Duodenal mucosa (tissue), 2 donors: ENCODE measurements around the gene FAM177B.

Experiments used
- H3K27ac ChIP-seq: one replicate; pipeline ENCODE4 v1.7.0; 2013; ENCODE audit warnings: low read depth, low read length
- H3K27me3 ChIP-seq, 2 donors: one replicate each; pipeline ENCODE4 v1.7.0; 2013; ENCODE audit warnings: low read length in 2 of 2, control low read depth in 1 of 2; ENCODE audit not compliant: insufficient read depth in 2 of 2, control insufficient read depth in 1 of 2
- H3K36me3 ChIP-seq, 2 donors: one replicate each; pipeline ENCODE4 v1.7.0; 2013; ENCODE audit warnings: low read length in 2 of 2, control low read depth in 1 of 2; ENCODE audit not compliant: insufficient read depth in 2 of 2, control insufficient read depth in 1 of 2
- H3K4me1 ChIP-seq, 2 donors: one replicate each; pipeline ENCODE4 v1.7.0; 2013; ENCODE audit warnings: low read length in 2 of 2, control low read depth in 1 of 2; ENCODE audit not compliant: insufficient read depth in 2 of 2, control insufficient read depth in 1 of 2
- H3K4me3 ChIP-seq, 2 donors: one replicate each; pipeline ENCODE4 v1.7.0; 2013; ENCODE audit warnings: low read length in 2 of 2, low read depth in 1 of 2
- H3K9ac ChIP-seq, 2 donors: one replicate each; pipeline ENCODE4 v1.7.0; 2013; ENCODE audit warnings: low read length in 2 of 2, low read depth in 1 of 2
- H3K9me3 ChIP-seq, 2 donors: one replicate each; pipeline ENCODE4 v1.7.0; 2013; ENCODE audit warnings: low read length in 2 of 2, control low read depth in 1 of 2; ENCODE audit not compliant: control insufficient read depth in 1 of 2

FAM177B gene

DNA sequence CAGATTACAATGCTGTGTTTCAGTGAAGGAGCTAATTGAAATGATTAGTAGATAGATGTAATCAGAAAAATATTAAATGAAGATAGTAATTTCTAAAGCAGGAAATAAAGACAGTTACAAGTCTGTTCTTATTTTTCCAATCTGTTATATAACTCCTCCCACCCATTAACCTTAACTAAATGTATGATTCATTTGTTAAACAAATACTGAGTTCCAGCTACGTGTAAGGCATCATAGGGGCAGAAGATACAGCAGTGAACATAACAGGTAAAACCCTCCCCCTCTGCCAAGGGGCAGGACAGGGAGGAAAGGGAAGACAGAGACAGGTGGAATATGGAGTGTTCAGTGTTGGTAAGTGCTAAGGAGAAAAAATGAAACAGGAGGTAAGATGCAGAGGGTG is at the start of gene FAM177B:
TSS of gene FAM177B (plus strand) at position 231 of the 400 bp plus-strand sequence. CDS start 9,344 bp downstream, outside the sequence.
- Histone ChIP-seq H3K27ac (no peak within 1 kb of the TSS), H3K4me1 (peaks cover 4 to 7% of the 10 kb centered on the region in 2 donors), H3K36me3 (peaks cover 9 to 37% of the 10 kb centered on the region in 2 donors), H3K9ac (no peak within 1 kb of the TSS), H3K4me3 (no peak within 1 kb of the TSS), H3K9me3 (no peaks in the 10 kb centered on the region), H3K27me3 (no peaks in the 10 kb centered on the region)

DNA sequence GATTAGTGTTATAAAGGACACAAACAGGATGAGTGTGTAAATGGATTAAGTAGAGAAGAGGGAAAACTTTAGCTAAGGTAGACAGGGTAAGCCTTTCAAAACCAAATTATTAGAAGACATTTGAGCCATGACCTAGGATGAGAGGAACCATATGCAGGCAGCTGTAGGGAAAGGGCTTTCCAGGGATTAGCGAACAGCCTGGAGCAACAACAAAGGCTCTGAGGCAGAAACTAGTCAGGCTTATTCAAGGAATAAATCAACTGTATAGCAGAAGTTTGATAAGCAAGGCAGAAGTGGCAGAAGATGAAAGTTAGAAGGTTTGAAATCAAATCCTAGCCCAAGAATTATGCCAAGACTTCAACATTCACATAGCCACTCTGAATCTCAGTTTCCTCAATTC is 46.0 kb upstream of the FAM177B start:
- no peaks in the 10 kb centered on the region for H3K27me3 ChIP-seq
- no peaks in the 10 kb centered on the region for H3K9me3 ChIP-seq
- no peaks in the 10 kb centered on the region for H3K4me1 ChIP-seq
- H3K27ac ChIP-seq = no peak overlapping the region
- peaks cover 13 to 14% of the 10 kb centered on the region in 2 donors for H3K36me3 ChIP-seq
- H3K4me3 ChIP-seq = no peak overlapping the region
- no peak overlapping the region for H3K9ac ChIP-seq

DNA sequence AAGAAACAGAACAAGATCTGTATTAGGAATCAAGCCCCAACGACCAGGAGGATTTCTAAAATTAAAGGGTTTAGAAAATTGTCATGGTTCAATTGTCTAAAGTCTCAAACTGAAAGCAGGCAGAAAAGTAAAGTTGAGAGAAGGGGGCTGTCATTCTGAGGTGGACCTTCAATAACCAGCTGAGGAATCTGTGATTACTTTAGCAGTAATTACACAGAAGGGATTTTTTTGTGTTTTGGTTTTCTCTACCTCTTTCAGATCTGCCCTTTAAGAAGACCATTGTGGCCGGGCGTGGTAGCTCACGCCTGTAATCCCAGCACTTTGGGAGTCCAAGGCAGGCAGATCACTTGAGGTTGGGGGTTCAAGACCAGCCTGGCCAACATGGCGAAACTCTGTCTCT is 42.1 kb upstream of the FAM177B start:
- Histone ChIP-seq H3K4me3 (no peak overlapping the region), H3K27me3 (no peaks in the 10 kb centered on the region), H3K9me3 (no peaks in the 10 kb centered on the region), H3K36me3 (peaks cover 3 to 4% of the 10 kb centered on the region in 2 donors), H3K9ac (no peak overlapping the region), H3K4me1 (no peaks in the 10 kb centered on the region), H3K27ac (no peak overlapping the region)

DNA sequence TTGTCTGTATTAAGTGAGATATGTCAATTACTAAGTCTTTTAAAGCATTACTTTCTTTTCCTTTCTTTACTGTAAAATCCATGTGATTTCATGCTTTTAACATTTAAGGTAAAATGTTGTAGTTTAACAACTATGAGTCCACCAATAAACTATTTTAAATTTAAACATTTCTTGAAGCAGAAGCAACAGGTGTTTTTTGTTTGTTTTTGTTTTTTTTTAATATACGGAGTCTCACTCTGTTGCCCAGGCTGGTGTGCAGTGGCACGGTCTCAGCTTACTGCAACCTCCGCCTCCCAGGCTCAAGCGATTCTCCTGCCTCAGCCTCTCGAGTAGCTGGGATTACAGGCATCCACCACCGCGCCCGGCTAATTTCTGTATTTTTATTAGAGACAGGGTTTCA is 40.3 kb upstream of the FAM177B start:
- Histone ChIP-seq H3K36me3 (no peaks in the 10 kb centered on the region), H3K4me3 (no peak overlapping the region), H3K9me3 (no peaks in the 10 kb centered on the region), H3K27me3 (no peaks in the 10 kb centered on the region), H3K9ac (no peak overlapping the region), H3K27ac (no peak overlapping the region), H3K4me1 (no peaks in the 10 kb centered on the region)

DNA sequence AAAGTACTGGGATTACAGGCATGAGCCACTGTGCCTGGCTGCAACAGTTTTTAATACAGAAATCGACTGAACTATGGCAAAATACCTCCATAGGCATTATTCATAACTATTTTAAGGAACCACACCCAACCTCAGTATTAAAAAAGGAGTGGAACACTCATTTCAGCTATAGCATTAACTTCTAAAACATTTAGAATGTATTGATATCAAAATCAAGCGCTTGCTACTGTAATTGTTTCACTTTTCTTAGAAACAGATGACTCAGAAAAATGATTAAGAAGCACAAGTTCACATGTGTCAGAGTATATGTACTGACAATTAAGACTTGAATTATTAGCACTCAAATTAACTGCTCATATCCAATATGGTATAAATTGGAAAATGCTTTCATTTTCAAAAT is 39.8 kb upstream of the FAM177B start:
- Histone ChIP-seq H3K4me1 (no peaks in the 10 kb centered on the region), H3K4me3 (no peak overlapping the region), H3K9me3 (no peaks in the 10 kb centered on the region), H3K9ac (no peak overlapping the region), H3K27me3 (no peaks in the 10 kb centered on the region), H3K27ac (no peak overlapping the region), H3K36me3 (no peaks in the 10 kb centered on the region)

DNA sequence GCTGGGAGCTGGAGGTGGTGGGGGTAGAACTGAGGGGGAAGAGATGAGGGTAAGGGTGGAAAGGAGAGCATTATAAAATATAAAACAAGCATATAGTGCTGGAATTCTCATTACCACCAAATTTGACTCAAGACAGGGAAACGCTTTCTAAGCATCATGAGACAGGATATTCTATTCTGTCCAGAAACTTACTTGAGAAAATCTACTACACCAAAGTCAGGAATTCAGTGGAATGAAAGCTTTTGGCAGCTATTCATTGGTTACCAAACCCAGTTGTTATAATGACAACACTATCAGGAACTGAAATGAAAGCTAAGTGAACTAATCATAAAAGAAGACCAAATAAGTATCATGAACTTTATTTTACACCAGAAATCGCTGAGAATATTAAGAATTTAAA is 39.2 kb upstream of the FAM177B start:
- Histone ChIP-seq H3K27me3 (no peaks in the 10 kb centered on the region), H3K4me1 (no peaks in the 10 kb centered on the region), H3K9me3 (no peaks in the 10 kb centered on the region), H3K9ac (no peak overlapping the region), H3K27ac (no peak overlapping the region), H3K4me3 (no peak overlapping the region), H3K36me3 (no peaks in the 10 kb centered on the region)

DNA sequence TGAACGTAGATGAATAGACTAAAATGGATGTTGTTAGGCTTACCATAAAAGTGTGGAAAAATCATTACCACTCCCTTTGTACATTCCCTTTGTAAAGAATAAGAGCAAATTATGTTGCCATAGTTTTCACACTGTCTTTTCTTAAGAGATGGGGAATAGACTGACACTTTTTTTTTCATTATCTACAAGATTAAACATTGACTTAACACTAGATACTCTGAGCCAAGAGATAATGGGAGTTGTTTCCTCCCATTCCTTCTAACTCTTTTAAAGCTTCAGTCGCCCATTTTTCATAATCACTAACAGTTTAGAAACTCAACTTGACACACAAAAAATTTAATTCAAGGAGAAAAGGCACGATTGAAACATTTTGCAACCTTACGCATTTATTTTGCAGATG is 34.8 kb upstream of the FAM177B start:
- no peak overlapping the region for H3K9ac ChIP-seq
- H3K27ac ChIP-seq = no peak overlapping the region
- no peaks in the 10 kb centered on the region for H3K27me3 ChIP-seq
- H3K36me3 ChIP-seq = no peaks in the 10 kb centered on the region
- H3K4me1 ChIP-seq = no peaks in the 10 kb centered on the region
- no peak overlapping the region for H3K4me3 ChIP-seq
- H3K9me3 ChIP-seq = no peaks in the 10 kb centered on the region

DNA sequence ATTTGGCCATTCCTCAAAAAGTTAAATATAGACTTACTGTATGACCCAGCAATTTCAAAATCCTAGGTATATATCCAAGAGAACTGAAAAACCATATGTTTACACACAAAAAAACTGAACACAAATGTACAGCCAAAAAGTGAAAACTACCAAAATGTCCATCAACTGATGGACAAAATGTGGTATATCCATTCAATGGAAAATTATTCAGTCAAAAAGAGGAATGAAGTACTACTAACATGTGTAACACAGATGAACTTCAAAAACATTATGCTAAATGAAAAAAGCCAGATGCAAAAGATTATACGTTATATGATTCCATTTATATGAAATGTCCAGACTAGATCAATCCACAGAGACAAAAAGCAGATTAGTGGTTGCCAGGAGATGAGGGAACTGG is 32.7 kb upstream of the FAM177B start:
- no peaks in the 10 kb centered on the region for H3K27me3 ChIP-seq
- H3K27ac ChIP-seq = no peak overlapping the region
- H3K36me3 ChIP-seq = no peaks in the 10 kb centered on the region
- no peaks in the 10 kb centered on the region for H3K9me3 ChIP-seq
- no peak overlapping the region for H3K9ac ChIP-seq
- no peak overlapping the region for H3K4me3 ChIP-seq
- H3K4me1 ChIP-seq = no peaks in the 10 kb centered on the region

DNA sequence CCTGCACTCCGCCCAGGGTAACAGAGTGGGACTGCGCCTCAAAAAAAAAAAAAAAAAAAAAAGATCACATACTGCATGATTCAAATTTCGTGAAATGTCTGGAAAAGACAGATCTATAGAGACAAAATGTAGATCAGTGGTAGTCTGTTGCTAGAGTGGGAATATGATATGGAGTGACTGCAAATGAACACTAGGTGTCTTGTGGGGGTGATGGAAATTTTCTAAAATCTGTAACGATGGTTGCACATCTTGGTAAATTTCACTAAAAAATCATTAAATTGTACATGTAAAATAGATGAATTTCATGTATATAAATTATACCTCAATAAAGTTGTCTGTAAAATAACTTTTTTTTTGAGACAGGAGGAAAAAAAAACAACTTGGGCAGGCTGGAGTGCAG is 30.2 kb upstream of the FAM177B start:
- H3K4me1 ChIP-seq = peaks cover 7 to 11% of the 10 kb centered on the region in 2 donors
- H3K4me3 ChIP-seq = no peak overlapping the region
- H3K27ac ChIP-seq = no peak overlapping the region
- no peaks in the 10 kb centered on the region for H3K36me3 ChIP-seq
- no peak overlapping the region for H3K9ac ChIP-seq
- H3K27me3 ChIP-seq = no peaks in the 10 kb centered on the region
- no peaks in the 10 kb centered on the region for H3K9me3 ChIP-seq

DNA sequence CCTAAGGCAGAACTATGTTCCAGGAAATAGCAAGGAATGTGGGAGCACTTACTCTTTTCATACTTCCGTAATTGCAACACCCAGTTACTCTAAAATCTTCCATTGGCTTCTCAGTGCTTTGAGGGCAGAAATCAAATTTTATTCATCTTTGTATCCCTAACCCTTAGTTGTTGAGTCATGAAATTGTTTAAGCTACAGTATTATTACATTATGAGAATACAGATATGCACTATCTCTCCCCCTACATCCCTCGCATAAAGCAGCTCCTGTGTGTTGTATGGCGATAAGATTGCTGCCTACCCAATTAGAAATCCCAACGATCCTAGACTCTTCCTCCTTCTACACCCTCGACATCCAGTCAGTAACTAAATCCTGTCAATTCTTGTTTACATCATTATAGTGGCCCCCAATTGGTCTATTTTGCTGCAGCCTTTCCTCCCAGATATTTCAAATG is 27.3 kb upstream of the FAM177B start:
- no peak overlapping the region for H3K9ac ChIP-seq
- H3K4me3 ChIP-seq = no peak overlapping the region
- no peaks in the 10 kb centered on the region for H3K9me3 ChIP-seq
- no peaks in the 10 kb centered on the region for H3K27me3 ChIP-seq
- H3K36me3 ChIP-seq = no peaks in the 10 kb centered on the region
- no peak overlapping the region for H3K27ac ChIP-seq
- H3K4me1 ChIP-seq = peaks cover 7 to 11% of the 10 kb centered on the region in 2 donors
